GM19395 (cell line): ENCODE results near the gene ANGEL1.

Experiments used
- ATAC-seq: cut with Tn5 transposase; IDR thresholded peaks from one replicate; pipeline ENCODE4 v1.9.1; 2021; ENCODE audit warnings: mild to moderate bottlenecking, moderate library complexity; ENCODE audit not compliant: unreplicated experiment

Gene ANGEL1

GRCh38 chr14:76780360-76780759 is 32.3 kb downstream of the ANGEL1 start:
- ATAC-seq: no peak

GRCh38 chr14:76780058-76780345 is 32.7 kb downstream of the ANGEL1 start:
- no peak for ATAC-seq

GRCh38 chr14:76779221-76780057 is 33.2 kb downstream of the ANGEL1 start:
- ATAC-seq: no peak

GRCh38 chr14:76778546-76779215 is 34.0 kb downstream of the ANGEL1 start:
- ATAC-seq: no peak

GRCh38 chr14:76777721-76778120 is 35.0 kb downstream of the ANGEL1 start:
- no peak for ATAC-seq

GRCh38 chr14:76776428-76777251 is 36.0 kb downstream of the ANGEL1 start:
- ATAC-seq: no peak

- ATAC-seq: no peak
Observed at GRCh38 chr14:76775695-76776427, 36.8 kb downstream of the ANGEL1 start.

GRCh38 chr14:76774821-76775694 is 37.6 kb downstream of the ANGEL1 start:
- ATAC-seq: no peak

- ATAC-seq: no peak
Observed at GRCh38 chr14:76773956-76774820, 38.5 kb downstream of the ANGEL1 start.

GRCh38 chr14:76773188-76773885 is 39.3 kb downstream of the ANGEL1 start:
- ATAC-seq: no peak

- no peak for ATAC-seq
Observed at GRCh38 chr14:76772300-76773187, 40.1 kb downstream of the ANGEL1 start.

GRCh38 chr14:76771437-76771980 is 41.2 kb downstream of the ANGEL1 start:
- ATAC-seq: no peak

- no peak for ATAC-seq
Observed at GRCh38 chr14:76770521-76771436, 41.9 kb downstream of the ANGEL1 start.

GRCh38 chr14:76769636-76770292 is 42.9 kb downstream of the ANGEL1 start:
- ATAC-seq: no peak

GRCh38 chr14:76768671-76769500 is 43.8 kb downstream of the ANGEL1 start:
- no peak for ATAC-seq
